ENCODE measurements around the gene GGTLC1. TPM values are rescaled to one million over a fixed set of nuclear protein-coding genes. Genes with fewer than 3 reads are reported as not detected.

Gene GGTLC1
- not detected for total RNA-seq
- long read RNA-seq: 0 reads

DNA sequence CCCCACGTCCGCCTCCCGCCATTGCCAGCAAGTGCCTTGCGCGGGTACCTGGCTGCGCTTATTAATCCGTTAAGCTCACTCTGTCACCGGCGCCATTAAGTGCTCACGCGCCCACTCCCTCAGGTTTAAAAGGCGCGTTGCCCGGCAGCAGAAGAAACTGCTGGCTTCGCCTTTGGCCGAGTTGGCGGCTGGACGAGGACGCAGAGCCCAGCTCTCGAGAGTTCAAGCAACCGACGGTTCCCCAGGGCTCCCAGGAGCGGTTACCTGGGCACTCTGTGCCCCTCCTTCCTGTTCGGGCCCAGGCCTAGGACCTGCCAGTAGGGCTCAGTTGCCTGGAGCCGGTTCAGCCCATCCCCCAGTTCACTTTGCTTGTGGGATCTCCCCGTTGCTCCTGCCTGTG lies at the start of gene GGTLC1:
Gene GGTLC1 (minus strand): TSS at position 219 of the 400 bp plus-strand sequence. CDS start 2,168 bp downstream, outside the sequence.
- intact Hi-C loops (cut with DNase I, micrococcal nuclease): no loop called here
- ATAC-seq (no peak), DNase-seq (no peak)

DNA sequence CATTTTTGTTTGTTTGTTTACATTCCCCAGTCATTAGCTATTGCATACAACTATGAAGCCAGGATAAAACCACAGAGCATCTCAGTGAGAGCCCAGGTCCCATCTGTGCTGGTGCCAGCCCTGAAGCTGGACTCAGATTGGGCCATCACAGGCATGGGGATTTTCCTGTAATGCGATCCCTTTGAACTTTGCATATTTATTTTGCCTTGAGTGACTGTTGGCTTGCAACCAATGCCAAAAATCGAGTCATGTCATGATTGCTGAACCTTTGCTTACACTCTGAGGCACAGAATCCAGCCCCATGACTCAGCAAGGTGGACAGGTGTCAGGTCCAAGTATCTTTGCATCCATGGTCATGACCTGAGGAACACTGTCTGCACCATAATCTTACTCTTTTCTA lies 46.2 kb upstream of the GGTLC1 start:
- DNase-seq: no peak
- ATAC-seq: no peak
- intact Hi-C loops (cut with DNase I, micrococcal nuclease): no loop called here

DNA sequence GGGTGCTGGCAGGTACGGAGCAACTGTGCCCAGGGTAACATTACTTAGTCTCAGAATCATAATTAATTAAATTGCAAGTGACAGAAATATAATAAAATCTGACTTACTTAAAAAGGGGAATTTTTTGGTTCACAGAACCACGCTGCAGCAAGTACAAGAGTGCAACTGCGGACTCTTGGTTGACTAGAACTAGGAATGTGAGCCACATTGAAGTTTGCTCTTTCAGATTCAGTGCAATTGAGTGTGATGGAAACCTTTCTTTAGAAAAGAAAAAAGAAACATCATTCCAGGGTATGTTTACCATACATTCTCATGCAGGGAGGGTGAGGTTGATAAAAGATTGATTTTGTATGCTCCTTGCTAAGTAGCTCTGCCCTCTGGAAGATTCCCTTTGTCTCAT lies 45.0 kb upstream of the GGTLC1 start:
- no peak for DNase-seq
- intact Hi-C loops (cut with DNase I, micrococcal nuclease): no loop called here
- ATAC-seq: no peak

DNA sequence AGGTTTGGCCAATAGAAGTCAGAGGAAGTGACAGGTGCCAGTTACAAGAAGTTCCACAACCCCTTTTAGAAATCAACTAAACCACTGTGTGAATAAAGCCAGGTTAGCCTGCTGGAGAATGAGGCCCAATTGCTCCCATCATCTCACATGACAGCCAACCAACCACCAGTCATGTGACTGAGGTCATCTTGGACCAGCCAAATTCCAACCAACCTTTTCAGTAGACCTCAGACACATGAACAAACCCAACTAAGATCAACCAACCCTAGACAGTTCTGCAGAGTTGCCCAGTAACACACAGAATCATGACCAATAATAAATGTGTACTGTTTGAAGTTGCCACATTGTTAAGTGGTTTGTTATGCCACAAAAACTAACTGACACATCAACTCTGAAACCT lies 44.6 kb upstream of the GGTLC1 start:
- DNase-seq: no peak
- ATAC-seq: no peak
- intact Hi-C loops (cut with DNase I, micrococcal nuclease): no loop called here

DNA sequence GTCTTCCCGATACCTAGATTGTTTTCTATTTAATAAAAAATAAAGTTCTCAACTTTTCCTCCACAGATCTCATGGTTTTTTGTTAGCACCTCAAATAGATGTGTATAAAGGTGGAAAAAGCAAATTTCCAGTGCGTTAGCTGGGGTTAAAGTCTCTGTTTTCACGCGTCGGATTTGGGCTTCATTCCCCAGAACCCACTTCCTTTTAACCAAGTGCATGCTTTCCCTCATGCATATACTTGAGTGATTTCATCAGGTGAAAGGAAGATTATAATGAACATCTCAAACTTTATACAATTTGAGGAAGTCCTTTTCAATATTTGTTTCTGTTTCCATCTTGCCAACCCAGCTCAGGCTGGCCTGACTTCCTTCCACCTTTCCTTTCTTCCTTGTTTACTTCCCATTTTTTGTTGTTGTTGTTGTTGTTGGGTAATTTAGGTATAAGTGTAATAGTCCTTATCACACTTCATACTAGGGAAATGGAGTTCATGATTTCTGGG lies 43.9 kb upstream of the GGTLC1 start:
- ATAC-seq (no peak), DNase-seq (no peak)
- intact Hi-C loops (cut with DNase I, micrococcal nuclease): no loop called here

DNA sequence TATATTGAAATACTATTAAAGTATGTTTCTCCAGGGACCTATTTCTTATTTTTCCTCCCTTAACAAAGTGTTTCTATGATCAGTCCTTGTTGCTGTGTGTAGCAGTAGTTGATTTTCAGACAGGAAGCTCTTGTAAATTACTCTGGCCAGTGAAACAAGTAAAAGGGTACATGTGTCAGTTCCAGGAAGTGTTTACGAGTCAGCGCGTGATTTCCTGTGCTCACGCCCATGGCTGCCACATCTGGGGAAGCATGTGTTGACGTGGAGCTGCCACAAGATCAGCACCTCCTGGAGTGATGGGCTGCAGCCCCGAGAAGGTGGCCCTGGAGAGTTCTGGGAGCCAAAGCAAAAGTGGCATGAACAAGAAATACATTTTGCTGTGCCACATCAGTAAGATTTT lies 38.6 kb upstream of the GGTLC1 start:
- intact Hi-C loops (cut with DNase I, micrococcal nuclease): no loop called here
- DNase-seq (peak; percentile 15 to 46), ATAC-seq (peak; percentile 16)

DNA sequence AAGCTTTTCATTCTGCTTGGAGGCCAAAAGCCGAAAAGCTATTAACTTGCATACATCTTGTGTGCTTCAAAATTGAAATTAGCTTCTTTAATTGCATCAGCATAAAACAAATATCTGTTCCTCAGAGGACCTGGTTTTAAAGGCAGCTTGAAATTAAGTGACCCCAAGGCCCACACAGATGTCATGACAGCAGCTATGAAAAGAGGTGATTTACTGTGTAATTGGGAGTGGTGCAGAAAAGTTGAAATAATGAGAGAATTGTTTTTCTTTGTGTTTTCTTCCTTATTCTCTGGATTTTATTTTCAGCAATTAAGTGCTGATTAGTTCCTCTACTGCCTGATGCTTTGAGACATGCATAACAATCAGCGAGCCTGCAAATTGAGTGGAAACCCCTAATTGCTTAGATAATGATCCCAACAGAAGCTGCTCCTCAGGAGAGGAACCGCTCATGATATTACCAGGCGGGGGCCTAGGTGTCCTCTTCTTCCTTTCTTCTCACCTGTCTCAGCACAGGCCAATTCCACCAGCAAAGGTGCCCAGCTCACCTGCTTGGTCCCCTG lies 34.1 kb upstream of the GGTLC1 start:
- ATAC-seq (no peak), DNase-seq (no peak)
- intact Hi-C loops (cut with DNase I, micrococcal nuclease): no loop called here

DNA sequence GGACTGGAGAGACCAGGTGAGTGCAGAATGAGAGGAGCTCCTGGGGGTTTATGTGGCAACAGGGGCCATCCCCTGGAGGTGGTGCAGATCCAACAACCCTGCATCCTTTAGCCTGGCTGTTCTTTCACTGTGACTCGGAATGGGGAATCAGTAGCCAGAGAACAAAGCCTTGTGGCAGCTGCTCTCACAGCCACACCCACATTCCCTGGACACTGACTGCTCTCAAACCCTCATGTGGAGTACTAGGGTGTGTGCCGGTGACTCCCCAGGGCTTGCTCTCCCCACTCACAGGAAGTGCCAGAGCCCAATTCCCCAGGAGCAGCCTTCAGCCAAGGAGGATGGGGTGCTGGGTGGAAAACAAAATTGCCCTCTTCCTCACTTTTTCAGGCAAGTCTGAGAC lies 30.2 kb upstream of the GGTLC1 start:
- intact Hi-C loops (cut with DNase I, micrococcal nuclease): no loop called here
- ATAC-seq: no peak
- DNase-seq: no peak

DNA sequence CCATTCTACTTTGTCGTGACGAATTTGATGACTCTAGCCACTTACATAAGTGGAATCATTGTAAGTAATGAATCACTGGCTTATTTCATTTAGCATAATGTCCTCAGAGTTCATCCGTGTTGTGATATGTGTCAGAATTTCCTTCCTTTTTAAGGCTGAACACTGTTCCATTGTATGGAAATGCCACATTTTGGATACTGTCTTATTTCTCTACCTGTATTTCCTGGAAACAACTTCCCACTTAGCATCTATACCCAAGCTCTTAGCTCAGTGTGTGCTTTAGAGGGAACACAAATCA lies 28.8 kb upstream of the GGTLC1 start:
- ATAC-seq: no peak
- intact Hi-C loops (cut with DNase I, micrococcal nuclease): no loop called here
- no peak for DNase-seq

DNA sequence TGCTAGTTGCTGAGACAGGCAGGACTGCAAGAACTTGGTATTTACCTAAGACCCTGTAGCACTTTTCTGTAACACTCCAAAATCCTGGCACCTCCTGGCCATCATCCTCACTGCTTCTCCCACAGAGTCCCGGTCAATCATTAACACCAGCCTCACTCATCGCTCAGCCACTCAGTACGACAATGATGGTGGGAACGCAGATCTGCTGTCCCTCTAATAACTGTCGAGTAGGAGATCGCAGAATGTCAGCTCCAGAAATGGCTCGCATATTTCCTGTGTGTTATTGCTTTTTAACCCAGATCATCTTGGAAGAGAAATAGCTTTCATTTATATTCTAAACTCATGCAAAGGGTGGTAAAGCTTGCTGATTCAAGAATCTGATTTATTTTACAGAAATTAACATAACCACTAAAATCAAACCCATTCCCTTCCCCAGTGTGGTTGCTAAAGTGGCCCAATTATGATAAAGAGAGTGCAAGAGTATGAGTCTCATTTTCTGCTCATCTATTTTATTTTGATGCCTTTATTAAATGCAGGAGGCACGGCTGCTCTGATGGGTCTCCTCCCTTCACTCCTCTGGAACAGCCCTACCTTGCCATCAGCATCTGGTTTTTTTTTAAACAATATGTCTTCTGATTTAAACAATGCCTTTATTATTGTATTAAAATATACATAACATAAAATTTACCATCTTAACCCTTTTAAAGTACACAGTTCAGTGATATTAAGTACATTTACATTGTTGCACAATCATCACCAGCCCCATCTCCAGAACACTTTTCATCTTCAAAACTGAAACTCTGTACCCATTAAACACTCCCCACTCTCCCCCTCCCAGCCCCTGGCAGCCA lies 28.3 kb upstream of the GGTLC1 start:
- ATAC-seq (no peak), DNase-seq (no peak)

DNA sequence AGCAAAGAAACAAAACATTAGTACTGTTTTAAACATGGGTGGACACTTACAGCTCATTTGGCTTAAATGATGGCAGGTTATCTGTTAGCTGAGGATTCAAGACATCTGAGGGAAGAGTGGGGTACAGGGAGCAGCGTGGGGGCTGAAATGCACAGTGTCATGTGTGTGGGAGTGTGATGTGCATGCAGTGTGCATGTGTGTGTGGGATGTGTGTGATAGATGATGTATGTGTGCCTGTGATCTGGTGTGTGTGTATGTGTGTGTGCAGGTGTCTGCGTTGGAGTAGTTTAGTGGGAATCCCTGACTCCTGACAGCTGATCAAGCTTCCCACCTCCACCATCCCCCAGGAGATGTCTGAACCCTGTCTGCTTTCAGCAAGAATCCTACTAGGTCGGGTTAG lies 25.4 kb upstream of the GGTLC1 start:
- intact Hi-C loops (cut with DNase I, micrococcal nuclease): no loop called here
- ATAC-seq: no peak
- no peak for DNase-seq

More for the DNA sequence above, 28.3 kb upstream of the GGTLC1 start:
- intact Hi-C loops (cut with DNase I, micrococcal nuclease): no loop called here

DNA sequence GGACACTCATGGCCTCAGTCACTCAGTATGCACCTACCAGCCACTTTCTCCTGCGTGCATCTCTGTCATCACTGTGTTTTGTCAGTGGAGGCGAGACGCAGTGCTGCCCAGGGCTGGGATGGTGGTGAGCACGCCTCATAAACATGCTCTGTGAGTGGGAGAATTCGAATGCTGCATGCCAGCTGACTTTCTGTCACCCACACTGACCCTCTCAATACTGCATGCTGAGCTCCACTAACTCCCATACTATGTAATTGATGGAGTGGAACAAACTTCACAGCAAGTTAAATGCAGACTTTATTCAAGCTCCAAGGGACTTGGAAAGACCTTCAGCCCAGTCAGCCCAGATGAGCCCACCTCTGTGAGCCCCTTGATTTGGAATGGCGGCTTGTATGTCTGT lies 22.7 kb upstream of the GGTLC1 start:
- ATAC-seq (no peak), DNase-seq (no peak)
- intact Hi-C loops (cut with DNase I, micrococcal nuclease): no loop called here

DNA sequence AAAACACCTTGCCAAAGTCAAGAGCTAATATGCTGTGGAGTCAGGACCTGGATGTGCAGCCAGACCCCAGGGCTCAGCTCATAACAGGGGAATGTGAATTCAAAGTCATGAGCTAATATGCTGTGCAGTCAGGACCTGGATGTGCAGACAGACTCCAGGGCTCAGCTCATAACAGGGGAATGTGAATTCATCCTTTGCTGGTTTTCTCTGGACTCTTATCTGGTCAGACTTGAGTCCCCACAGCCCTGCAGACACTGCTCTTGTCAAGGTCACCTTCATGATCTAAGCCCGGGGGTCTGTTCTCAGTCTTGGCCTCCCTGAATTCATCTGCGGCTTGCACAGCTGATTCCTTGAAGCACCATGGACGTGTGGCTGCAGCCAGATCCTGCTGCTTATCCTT lies 19.2 kb upstream of the GGTLC1 start:
- DNase-seq (no peak), ATAC-seq (no peak)
- intact Hi-C loops (cut with DNase I, micrococcal nuclease): no loop called here

DNA sequence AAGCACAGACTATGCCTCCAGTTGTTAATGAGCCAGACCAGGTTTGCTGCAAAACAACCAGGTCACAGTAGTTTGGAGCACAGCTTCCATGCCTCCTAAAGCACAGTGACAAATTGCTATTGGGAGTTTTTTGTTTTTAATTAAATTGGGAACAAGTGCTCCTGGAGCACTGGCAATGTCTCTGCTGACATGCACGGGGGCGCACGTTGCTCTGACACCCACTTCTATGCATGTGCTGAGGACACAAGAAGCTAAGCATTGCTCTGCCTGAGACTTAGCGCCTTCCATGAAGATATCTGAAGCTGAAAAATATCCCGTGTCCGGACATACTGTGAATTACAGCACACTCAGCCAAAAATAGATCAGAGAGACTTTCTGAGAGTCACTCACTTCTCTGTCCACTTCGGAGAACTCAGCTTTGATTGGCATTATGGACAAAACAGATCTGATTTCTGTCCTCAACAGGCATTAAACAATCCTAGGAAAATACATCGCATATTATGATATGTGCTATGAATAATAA lies 18.6 kb upstream of the GGTLC1 start:
- intact Hi-C loops (cut with DNase I, micrococcal nuclease): no loop called here
- DNase-seq (no peak), ATAC-seq (no peak)

DNA sequence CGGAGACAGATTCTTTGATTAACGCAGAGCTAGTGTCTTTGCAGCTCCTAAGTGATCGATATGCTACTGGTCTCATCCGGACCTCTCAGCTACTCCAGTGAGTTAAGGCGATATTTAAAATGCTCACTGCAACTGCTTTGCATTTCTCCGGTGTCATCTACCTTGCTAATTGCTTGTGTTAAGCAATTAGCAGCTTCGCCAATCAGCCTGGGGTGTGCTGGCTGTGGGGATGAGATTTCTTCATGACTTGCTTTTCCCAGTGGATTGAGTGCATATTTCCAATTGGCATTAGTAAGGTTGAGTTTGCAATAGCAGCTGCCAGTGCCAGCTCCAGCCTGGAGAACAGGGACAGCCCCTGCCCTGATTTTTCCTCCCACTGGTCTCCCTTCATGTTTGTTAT lies 18.0 kb upstream of the GGTLC1 start:
- no peak for ATAC-seq
- intact Hi-C loops (cut with DNase I, micrococcal nuclease): no loop called here

DNA sequence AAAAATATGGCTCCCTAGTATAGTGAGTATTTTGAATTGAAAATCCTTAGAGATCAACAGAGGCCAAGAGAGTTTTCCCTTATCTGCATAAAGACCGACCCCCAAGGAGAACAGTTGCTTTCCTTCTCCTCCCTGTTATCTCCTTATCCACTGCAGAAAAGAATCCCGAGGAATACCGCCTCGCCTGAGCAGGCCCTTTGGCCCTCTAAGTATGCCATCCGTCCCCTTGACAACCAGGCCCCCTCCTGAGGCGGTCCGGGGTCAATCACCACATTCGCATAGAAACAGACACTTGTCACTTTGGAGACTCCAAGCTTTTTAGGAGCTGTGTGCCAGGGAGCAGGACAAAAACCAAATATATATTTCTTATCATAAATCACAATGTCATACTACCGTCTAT lies 15.9 kb upstream of the GGTLC1 start:
- intact Hi-C loops (cut with DNase I, micrococcal nuclease): no loop called here
- ATAC-seq (no peak), DNase-seq (no peak)

More for the DNA sequence above, 18.0 kb upstream of the GGTLC1 start:
- no peak for DNase-seq

DNA sequence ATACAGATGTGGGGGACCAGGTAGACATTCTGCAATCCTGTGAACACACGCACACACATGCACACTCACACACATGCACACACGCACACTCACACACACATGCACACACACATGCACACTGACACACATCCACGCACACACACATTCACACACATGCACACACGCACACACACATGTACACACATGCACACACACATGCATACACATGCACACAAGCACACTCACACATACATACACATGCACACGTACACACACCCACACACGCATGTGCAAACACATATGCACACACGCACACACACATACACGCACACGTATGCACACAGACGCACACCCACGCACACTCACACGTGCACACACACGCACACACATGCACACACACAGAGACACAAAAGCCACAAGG lies 14.3 kb upstream of the GGTLC1 start:
- intact Hi-C loops (cut with DNase I, micrococcal nuclease): no loop called here
- ATAC-seq (no peak), DNase-seq (no peak)

DNA sequence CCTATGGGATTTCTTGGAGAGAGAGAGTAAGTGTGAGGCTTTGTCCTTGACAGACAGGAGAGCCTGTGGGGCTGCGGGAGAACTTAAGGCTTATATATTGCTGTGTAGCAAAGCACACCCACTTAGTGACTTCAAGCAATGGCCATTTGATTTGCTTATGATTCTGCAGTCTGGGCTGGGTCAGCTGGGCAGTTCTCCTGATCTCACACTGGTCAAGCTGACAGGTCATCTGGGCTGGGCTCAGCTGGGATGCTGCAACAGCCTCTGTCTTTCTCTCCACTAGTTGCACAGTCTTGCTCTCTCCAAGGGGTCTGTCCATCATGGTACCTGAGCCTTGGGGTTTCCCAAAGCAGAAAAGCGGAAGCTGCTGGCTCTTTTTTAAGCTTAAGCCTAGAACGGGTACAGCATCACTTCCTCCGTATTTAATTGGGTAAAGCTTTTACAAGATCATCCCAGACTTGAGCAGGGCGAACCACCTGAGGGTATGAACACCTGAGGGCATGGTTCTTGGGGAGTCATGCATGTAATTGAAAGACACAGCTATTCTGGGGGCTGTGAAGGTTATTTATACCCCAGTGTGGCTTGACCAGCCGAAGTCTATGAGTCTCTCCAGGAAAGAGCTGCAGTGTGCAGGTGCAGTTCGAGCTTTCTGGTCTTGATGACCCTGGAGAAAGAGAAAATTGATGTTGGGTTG lies 13.3 kb upstream of the GGTLC1 start:
- intact Hi-C loops (cut with DNase I, micrococcal nuclease): no loop called here
- ATAC-seq (no peak), DNase-seq (no peak)

DNA sequence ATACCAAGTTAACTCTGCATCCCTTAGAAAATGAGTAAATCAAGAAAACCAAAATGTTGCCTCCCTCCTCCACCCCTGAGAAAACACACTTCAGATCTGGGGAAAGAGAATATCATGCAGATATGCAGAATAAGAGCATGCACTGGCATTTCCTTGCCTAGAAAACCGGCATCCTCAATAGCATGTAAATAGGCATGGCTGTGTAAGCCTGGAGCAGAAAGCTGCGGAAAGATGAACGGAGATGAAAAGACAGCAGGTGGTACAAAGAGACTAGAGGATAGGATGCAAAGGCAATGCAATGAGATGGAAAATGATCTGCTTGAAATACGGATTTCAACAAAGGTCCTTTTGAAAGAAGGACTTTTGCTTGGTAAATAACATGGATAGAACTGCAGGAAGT lies 10.3 kb upstream of the GGTLC1 start:
- intact Hi-C loops (cut with DNase I, micrococcal nuclease): no loop called here
- no peak for DNase-seq

DNA sequence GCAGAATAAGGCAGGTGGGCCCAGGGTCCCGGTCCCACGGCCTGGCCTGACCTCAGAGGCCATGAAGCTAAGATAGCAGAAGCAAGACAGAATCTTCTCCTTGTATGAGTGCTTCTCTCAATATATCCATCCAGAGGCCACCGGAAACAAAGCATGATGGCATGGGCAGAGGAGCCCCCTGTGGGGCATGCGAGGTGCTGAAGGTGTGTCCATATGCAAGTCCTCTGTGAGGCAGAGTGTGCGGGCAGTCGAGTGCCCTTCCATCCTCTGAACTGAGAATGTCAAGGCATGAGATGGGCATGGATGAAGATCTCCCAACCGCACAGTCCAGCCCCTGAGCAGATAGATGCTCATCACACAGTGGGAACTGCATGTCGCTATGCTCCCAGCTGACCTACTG lies 9.8 kb upstream of the GGTLC1 start:
- intact Hi-C loops (cut with DNase I, micrococcal nuclease): no loop called here
- ATAC-seq: no peak
- no peak for DNase-seq

More for the DNA sequence above, 10.3 kb upstream of the GGTLC1 start:
- no peak for ATAC-seq

All from left colon (tissue), 2 donors.